HG03025 (cell line): ENCODE data around the gene GOLPH3.
"Not testable (repeated sequence)": the region's sequence is repeated elsewhere in the genome, so short reads cannot be mapped to it uniquely, and the experiment has no call there.

Source experiments
- ATAC-seq: cut with Tn5 transposase; IDR thresholded peaks from one replicate; pipeline ENCODE4 v1.9.1; 2021; ENCODE audit warnings: mild to moderate bottlenecking, moderate library complexity; ENCODE audit not compliant: unreplicated experiment, low FRiP score

Gene GOLPH3

GRCh38 chr5:32174011-32174870, at the start of gene GOLPH3:
Gene GOLPH3, minus strand, starts transcription at chr5:32174319. Its CDS starts 285 bp downstream, at chr5:32174034.
- ATAC-seq: peak; percentile 77

DNA sequence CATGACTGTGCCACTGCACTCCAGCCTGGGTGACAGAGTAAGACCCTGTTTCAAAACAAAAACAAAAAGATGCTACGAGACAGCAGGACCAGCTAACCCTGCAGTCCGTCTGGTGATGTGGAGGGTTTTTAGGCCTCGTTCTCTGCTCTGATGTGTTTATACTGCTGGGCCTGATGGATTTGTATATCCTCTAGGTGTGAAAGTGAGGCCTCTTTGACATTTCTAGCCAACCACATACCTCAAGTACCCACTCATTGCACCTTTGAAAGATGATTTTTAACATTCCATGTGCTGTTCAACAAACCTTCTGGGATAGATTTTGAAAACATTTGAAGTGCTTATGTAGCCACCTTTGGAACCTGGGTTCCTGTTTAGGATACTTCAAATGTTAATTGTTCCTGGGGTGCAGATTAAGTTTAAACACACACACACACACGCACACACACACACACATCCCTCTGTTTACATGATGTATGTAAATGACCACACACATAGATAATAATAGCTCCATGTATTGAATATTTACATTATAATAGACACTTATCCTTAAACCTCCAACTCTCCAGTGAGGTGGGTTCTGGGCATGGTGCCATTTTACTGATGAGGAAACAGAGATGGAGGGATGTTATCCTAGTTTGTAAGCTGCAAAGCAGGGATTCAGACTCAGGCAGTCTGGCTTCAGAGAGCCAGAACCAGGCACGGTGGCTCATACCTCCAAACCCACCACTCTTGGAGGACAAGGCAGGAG, 48.8 kb upstream of the GOLPH3 start:
- ATAC-seq: no peak

DNA sequence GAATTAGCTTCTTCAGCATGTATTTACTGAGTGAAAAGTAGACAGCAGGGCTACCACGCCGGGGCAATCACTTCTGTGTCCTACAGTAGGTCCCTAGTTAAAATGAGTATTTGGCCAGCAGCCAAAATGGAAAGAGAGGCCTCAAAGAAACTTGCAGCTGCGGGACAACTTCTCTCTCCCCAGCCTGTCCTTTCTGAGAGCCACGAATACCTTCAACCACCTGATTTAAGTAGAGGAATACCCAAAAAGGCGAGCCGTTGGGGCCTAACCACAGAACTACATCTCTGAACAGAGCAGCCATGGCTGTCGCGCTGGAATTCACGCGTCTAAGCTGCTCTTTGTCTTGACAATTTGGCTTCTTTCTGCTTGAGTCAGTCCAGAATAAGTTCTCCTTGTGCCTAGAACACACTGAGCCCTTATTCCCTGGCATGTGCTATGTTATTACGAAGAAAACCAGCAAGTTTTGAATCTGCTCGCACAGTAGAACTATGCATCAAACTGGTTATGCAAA, 43.8 kb upstream of the GOLPH3 start:
- peak; percentile 70 for ATAC-seq

GRCh38 chr5:32214344-32214743, 40.2 kb upstream of the GOLPH3 start:
- ATAC-seq: not testable (repeated sequence)

DNA sequence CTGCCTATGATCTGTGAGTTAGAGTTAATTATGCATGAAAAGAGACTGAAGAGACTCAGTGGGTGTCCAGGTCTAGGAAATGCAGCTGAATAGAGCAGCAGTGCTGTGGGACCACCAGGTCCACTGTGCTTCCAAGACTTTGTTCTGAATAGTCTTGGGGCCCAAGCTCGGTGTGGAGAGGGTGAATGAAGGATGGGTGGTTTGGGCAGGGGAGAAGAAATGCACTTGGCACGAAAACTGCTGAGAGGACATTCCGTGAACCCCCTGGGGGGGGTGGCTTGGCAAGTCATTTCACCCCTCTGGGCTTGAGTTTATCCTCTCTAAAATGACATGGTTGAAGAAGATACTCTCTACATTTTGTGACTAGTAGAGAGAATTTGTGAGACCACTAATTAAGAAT, 36.0 kb upstream of the GOLPH3 start:
- no peak for ATAC-seq

DNA sequence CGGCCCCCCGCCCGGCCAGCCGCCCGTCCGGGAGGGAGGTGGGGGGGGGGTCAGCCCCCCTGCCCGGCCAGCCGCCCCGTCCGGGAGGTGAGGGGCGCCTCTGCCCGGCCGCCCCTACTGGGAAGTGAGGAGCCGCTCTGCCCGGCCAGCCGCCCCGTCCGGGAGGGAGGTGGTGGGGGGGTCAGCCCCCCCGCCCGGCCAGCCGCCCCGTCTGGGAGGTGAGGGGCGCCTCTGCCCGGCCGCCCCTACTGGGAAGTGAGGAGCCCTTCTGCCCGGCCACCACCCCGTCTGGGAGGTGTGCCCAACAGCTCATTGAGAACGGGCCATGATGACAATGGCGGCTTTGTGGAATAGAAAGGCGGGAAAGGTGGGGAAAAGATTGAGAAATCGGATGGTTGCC, 34.7 kb upstream of the GOLPH3 start:
- ATAC-seq: not testable (repeated sequence)

DNA sequence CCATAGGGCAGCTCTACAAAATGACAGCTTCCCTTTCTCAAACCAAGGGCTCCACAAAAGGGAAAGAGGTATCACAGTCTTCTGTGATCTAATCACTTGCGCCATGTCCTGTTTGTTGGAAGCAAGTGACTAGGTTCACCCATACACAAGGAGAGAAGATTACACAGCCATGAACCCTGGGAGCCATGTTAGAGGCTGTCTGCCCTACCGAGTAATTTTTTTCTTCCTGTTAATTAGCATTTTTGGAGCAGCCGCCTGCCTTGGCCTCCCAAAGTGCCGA, 33.2 kb upstream of the GOLPH3 start:
- no peak for ATAC-seq

- peak; percentile 38 for ATAC-seq
Measured at GRCh38 chr5:32206509-32207354, 32.6 kb upstream of the GOLPH3 start.

DNA sequence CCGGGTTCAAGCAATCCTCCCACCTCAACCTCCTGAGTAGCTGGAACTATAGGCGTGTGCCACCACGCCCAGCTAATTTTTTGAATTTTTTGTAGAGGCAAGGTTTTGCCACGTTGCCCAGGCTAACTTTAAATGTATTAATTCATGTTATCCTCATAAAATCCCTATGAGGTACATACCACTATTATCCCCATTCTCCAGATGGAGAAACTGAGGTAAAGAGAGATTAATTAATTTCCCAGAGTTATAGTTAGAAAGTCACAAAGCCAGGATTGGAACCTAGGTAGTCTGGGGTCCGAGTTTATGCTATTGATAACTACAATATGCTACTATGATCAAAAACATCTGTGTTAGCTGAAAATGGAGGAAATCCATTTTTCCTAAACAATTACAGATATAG, 31.9 kb upstream of the GOLPH3 start:
- no peak for ATAC-seq

GRCh38 chr5:32202394-32202793, 28.3 kb upstream of the GOLPH3 start:
- ATAC-seq: no peak

DNA sequence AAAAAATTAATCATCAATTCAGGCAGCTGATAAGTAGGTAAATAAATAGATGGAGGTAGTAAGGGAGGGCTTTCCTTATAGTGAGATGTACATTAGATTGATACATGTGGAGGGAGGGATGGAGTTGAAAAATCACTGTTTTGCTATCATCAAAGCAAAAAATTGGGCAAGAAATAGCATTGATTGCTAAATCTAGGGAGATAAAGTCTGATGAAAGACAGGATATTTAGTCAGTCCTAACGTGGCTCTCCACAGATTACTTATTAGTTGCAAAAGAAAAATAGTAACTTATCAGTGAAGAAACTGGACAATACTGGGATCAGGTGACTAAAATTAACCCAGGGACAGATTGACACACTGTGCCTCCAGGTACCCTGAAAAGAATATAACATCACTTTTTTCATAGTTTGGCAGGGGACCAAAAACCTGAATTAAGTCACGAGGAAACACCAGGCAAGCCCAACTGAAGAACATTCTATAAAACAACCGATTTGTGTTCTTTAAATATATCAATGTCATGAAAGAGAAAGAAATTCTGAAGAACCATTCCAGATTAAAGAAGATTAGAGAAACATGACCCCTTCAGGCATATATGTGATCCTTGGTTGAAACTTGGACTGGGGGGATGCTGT, 27.1 kb upstream of the GOLPH3 start:
- ATAC-seq: no peak

- ATAC-seq: no peak
Measured at GRCh38 chr5:32197032-32197431, 22.9 kb upstream of the GOLPH3 start.

- no peak for ATAC-seq
Measured at GRCh38 chr5:32195265-32195664, 21.1 kb upstream of the GOLPH3 start.

DNA sequence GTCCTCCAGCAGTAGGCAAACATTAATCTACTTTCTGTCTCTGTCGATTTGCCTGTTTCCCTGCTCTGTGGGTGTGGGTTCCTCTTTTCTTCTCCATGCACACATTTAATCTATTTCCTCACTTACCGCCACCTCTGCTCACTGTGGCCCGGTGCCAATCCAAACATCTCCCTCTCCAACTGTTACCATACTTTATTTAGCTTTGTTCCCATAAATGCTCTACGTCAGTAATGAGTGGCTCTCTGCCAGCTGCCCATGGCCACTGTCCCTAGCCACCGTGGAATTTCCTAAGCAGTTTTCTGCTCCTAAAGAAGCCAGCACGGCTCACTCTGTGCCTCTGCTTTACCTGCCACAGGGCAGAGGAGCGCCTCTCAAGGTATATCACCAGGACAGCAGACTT, 19.5 kb upstream of the GOLPH3 start:
- no peak for ATAC-seq

GRCh38 chr5:32190095-32190494, 16.0 kb upstream of the GOLPH3 start:
- ATAC-seq: no peak

- no peak for ATAC-seq
Measured at GRCh38 chr5:32187675-32188074, 13.6 kb upstream of the GOLPH3 start.

GRCh38 chr5:32182463-32183063, 8.4 kb upstream of the GOLPH3 start:
- peak; percentile 55 for ATAC-seq

DNA sequence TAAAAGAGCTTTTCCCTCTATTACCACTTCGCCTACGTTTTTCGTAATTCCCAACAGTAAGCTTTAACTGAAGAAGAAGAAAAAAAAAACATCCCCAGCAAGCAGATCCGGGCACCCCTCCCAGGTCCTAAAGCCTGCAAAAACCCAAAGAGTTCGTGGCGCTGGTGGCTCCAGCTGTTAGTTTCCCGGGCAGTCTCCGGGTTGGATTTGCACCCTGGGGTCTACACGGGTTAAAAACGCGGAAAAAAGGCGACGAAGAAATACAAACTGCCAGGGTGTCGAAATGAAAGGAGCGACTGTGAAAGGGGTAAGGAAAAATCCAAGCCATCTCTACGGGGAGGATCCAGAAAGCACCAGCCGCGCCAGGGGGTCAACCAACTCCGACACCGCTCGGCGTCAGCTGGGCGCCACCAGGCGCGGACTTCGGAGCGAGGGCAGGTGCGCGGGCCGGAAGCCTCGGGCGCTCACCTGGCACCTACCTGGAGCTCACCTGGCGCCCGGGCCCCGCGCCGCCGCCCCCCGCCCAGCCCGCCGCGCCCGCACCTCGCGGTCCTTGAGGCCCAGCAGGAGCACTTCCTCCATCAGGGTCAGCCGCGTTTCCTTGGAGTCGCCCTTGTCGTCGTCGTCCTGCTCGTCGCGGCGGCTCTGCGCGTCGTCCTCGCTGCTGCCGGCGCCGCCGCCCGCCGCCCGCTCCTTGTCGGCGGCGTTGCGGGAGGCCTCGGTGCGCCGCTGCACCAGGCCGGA, 680 bp downstream of the GOLPH3 start:
- ATAC-seq: peak; percentile 22

- ATAC-seq: no peak
Measured at GRCh38 chr5:32172923-32173266, 1.2 kb downstream of the GOLPH3 start.
